CD4-positive, alpha-beta memory T cell (primary cell): ENCODE measurements around the gene SDE2. TPM values are rescaled to one million over a fixed set of nuclear protein-coding genes. Genes with fewer than 3 reads are reported as not detected.
"Not testable (repeated sequence)": the region's sequence is repeated elsewhere in the genome, so short reads cannot be mapped to it uniquely, and the experiment has no call there.

Experiments used
- CTCF ChIA-PET: fragments of 350-600 bp; sonication (Branson Sonifier 250); formaldehyde crosslinking; loops from one replicate; lab custom pipeline; 2021; ENCODE audit warnings: inconsistent platforms; ENCODE audit not compliant: partially characterized antibody; lab: Charles Lee
- POLR2A ChIA-PET: fragments of 350-600 bp; sonication (Branson Sonifier 250); formaldehyde crosslinking; loops from one replicate; lab custom pipeline; 2021; ENCODE audit not compliant: partially characterized antibody; lab: Charles Lee
- DNase-seq, 5 donors: peaks; one replicate each; pipeline versions ENCODE4 v3.0.0 to v3.0.0-alpha.2; 2020 to 2022; ENCODE audit warnings: mixed read lengths in 1 of 5
- H3K27ac ChIP-seq: one replicate; pipeline ENCODE4 v1.7.0; 2013; ENCODE audit warnings: low read depth, low read length
- H3K27me3 ChIP-seq: 2 replicates; pipeline ENCODE4 v1.7.0; 2013; ENCODE audit warnings: mild to moderate bottlenecking, low read length, moderate library complexity; ENCODE audit not compliant: insufficient read depth
- H3K36me3 ChIP-seq: 2 replicates; pipeline ENCODE4 v1.7.0; 2013; ENCODE audit warnings: mild to moderate bottlenecking, low read length, moderate library complexity; ENCODE audit not compliant: insufficient read depth
- H3K4me1 ChIP-seq: 2 replicates; pipeline ENCODE4 v1.7.0; 2013; ENCODE audit warnings: mild to moderate bottlenecking, low read length, moderate library complexity; ENCODE audit not compliant: insufficient read depth
- H3K4me3 ChIP-seq, 2 donors: one replicate each; pipeline ENCODE4 v1.7.0; 2013; ENCODE audit warnings: low read length in 2 of 2, mild to moderate bottlenecking in 1 of 2
- H3K9me3 ChIP-seq, 2 donors: one replicate each; pipeline ENCODE4 v1.7.0; 2013; ENCODE audit warnings: low read length in 2 of 2, control low read depth in 1 of 2; ENCODE audit not compliant: control insufficient read depth in 1 of 2
- H3K27ac Mint-ChIP-seq, 7 donors: one replicate each; pipeline ENCODE4 v1.8.0; 2020 to 2021; ENCODE audit warnings: mixed read lengths in 7 of 7, mild to moderate bottlenecking in 6 of 7, inconsistent platforms in 3 of 7, moderate library complexity in 3 of 7
- H3K27me3 Mint-ChIP-seq, 2 donors: one replicate each; pipeline ENCODE4 v1.8.0; 2020 to 2021; ENCODE audit warnings: mixed read lengths in 2 of 2
- H3K36me3 Mint-ChIP-seq, 2 donors: one replicate each; pipeline ENCODE4 v1.8.0; 2020 to 2021; ENCODE audit warnings: mixed read lengths in 2 of 2, inconsistent platforms in 1 of 2, mild to moderate bottlenecking in 1 of 2
- H3K4me1 Mint-ChIP-seq, 4 donors: one replicate each; pipeline ENCODE4 v1.8.0; 2020 to 2021; ENCODE audit warnings: mixed read lengths in 4 of 4, mild to moderate bottlenecking in 1 of 4
- H3K4me3 Mint-ChIP-seq, 8 donors: one replicate each; pipeline ENCODE4 v1.8.0; 2020 to 2021; ENCODE audit warnings: mixed read lengths in 8 of 8, mild to moderate bottlenecking in 7 of 8, moderate library complexity in 6 of 8, inconsistent platforms in 3 of 8
- H3K9me3 Mint-ChIP-seq, 8 donors: one replicate each; pipeline ENCODE4 v1.8.0; 2020 to 2021; ENCODE audit warnings: mixed read lengths in 8 of 8, mild to moderate bottlenecking in 5 of 8, inconsistent platforms in 3 of 8, moderate library complexity in 1 of 8
- intact Hi-C: fragments of 100-400 bp; cut with micrococcal nuclease; formaldehyde crosslinking; loops from one replicate; pipeline ENCODE4 v1.15.1; 2023
- polyA plus RNA-seq, 2 donors: library from polyadenylated mRNA; unstranded; fragments of 300-500 nt; fragmentation: Illumina TruSeq; gene quantifications; one replicate each; pipeline ENCODE4 v1.2.3, GENCODE V29; 2021
- total RNA-seq, 2 experiments: library from RNA; stranded (reverse); gene quantifications; one replicate each; pipeline ENCODE4 v1.2.3, GENCODE V29; 2021

The SDE2 gene
- total and polyA plus RNA-seq, 4 experiments from 2014 or later: 10.0 to 21.2 (median 20.0) TPM

DNA sequence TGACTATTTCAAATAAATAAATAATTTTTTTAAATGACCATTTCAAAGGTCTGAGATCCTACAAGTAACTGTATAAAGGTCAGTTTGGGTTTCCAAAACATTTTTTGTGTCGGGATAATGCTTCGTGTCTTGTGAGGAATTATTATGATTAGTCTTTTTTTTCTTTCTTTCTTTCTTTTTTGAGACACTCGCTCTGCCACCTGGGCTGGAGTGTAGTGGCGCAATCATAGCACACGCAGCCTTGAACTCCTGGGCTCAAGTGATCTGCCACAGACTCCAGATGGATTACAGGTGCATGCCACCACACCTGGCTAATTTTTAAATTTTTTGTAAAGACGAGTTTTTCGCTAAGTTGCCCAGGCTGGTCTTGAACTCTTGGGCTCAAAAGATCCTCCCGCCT, 1.9 kb upstream of the SDE2 start:
- peaks cover 0 to 5% (median 0%) of the 10 kb centered on the region in 8 donors for H3K9me3 Mint-ChIP-seq
- intact Hi-C loops: no loop called here
- peaks cover 41 to 66% (median 53%) of the 10 kb centered on the region in 4 donors for H3K4me1 Mint-ChIP-seq
- peak overlapping the region; percentile 60 to 100 (median 100) for H3K27ac Mint-ChIP-seq
- CTCF ChIA-PET: interaction anchor here (2.1 kb wide), 2 partner anchors 62 to 64 kb away, joined by 18 to 28 read pairs; partner anchors contain the start of gene H3-3A
- no peak for DNase-seq
- POLR2A ChIA-PET: interaction anchor here (1.6 to 22.3 kb wide), 5 partner anchors 62 to 533 kb away, joined by 5 to 614 read pairs (median 15); partner anchors contain the start of genes H3-3A, SRP9 and TMEM63A
- Histone ChIP-seq H3K27ac (no peak overlapping the region), H3K9me3 (no peaks in the 10 kb centered on the region), H3K36me3 (no peaks in the 10 kb centered on the region), H3K4me3 (no peak overlapping the region), H3K27me3 (no peaks in the 10 kb centered on the region), H3K4me1 (peaks cover 69% of the 10 kb centered on the region)
- H3K27me3 Mint-ChIP-seq: no peaks in the 10 kb centered on the region
- peaks cover 7 to 19% of the 10 kb centered on the region in 2 donors for H3K36me3 Mint-ChIP-seq
- peak overlapping the region in 4 of 8 donors; percentile 20 to 55 (median 53) for H3K4me3 Mint-ChIP-seq

DNA sequence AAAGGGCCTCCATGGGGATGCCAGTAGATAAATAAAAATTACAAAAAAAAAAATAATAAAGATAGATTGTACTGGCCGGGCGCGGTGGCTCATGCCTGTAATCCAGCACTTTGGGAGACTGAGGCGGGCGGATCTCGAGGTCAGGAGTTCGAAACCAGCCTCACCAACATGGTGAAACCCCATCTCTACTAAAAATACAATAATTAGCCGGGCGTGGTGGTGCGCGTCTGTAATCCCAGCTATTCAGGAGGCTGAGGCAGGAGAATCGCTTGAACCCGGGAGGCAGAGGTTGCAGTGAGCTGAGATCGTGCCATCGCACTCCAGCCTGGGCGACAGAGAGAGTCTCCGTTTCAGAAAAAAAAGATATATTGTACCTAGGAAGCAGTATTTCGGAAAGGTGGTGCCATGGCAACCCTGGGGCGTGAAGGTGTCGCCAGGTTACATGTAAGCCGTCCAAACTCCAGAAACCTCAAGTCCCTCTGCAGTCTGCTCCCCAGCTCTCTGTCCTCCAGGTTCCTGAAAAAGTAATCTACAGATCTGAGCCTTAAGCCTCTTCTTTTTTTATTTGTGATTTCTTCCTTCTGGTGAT, 1.4 kb upstream of the SDE2 start:
- H3K9me3 ChIP-seq, H3K27me3 ChIP-seq, intact Hi-C loops, H3K27me3 Mint-ChIP-seq, H3K9me3 Mint-ChIP-seq, H3K36me3 ChIP-seq: not testable (repeated sequence)
- H3K4me3 Mint-ChIP-seq: peak overlapping the region in 6 of 8 donors; percentile 2 to 100 (median 100)
- peak overlapping the region; percentile 100 for H3K27ac Mint-ChIP-seq
- ChIA-PET CTCF (interaction anchor here (1.0 to 2.1 kb wide), 5 partner anchors 62 to 573 kb away, joined by 3 to 28 read pairs (median 5); partner anchors contain the start of genes H3-3A, LBR and SRP9), POLR2A (interaction anchor here (0.5 to 22.3 kb wide), 28 partner anchors 10 to 940 kb away, joined by 3 to 614 read pairs (median 8); partner anchors contain the start of genes ACBD3, COQ8A, H3-3A and LBR)
- Histone ChIP-seq H3K4me1 (peaks cover 74% of the 10 kb centered on the region), H3K27ac (peak overlapping the region; percentile 98), H3K4me3 (peak overlapping the region in 1 of 2 donors; percentile 99)
- H3K4me1 Mint-ChIP-seq: peaks cover 45 to 71% (median 58%) of the 10 kb centered on the region in 4 donors
- DNase-seq: peak in 1 of 5 donors; percentile 28
- H3K36me3 Mint-ChIP-seq: peaks cover 7 to 23% of the 10 kb centered on the region in 2 donors

DNA sequence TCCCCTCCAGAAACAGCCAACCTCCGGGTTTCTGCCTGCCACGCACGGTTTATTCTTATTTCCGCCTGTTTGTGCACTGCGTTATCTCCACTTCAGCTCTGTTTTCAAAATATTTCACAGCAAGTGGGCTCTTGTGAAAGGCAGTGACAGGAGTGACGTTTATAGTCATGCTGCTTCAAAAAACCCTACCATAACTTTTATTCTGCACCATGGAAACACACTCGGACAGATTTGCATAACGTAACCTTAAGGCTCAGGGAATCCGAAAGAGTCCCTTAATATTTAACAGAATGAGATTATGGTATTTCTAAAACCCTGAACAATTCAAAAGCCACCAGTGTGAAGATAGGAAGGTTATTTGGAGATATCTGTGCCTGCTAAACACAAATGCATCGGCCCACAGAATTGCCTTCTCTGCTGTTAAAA, 782 bp upstream of the SDE2 start:
- DNase-seq: peak; percentile 76 to 85 (median 79)
- Mint-ChIP-seq H3K4me3 (peak overlapping the region; percentile 99 to 100 (median 100)), H3K27ac (peak overlapping the region; percentile 100), H3K36me3 (peaks cover 7 to 30% of the 10 kb centered on the region in 2 donors), H3K9me3 (peaks cover 0 to 5% (median 0%) of the 10 kb centered on the region in 8 donors), H3K27me3 (no peaks in the 10 kb centered on the region), H3K4me1 (peaks cover 46 to 76% (median 60%) of the 10 kb centered on the region in 4 donors)
- ChIA-PET POLR2A (interaction anchor here (0.5 to 22.3 kb wide), 50 partner anchors 8 to 941 kb away, joined by 3 to 614 read pairs (median 5); partner anchors contain the start of genes ACBD3, COQ8A, H3-3A and LBR), CTCF (interaction anchor here (0.6 to 2.1 kb wide), 11 partner anchors 8 to 572 kb away, joined by 3 to 28 read pairs (median 4); partner anchors contain the start of genes H3-3A, LBR and SRP9)
- Histone ChIP-seq H3K27ac (peak overlapping the region; percentile 98), H3K4me1 (peaks cover 81% of the 10 kb centered on the region), H3K9me3 (no peaks in the 10 kb centered on the region), H3K36me3 (peaks cover 7% of the 10 kb centered on the region), H3K27me3 (no peaks in the 10 kb centered on the region), H3K4me3 (peak overlapping the region; percentile 63 to 99)
- intact Hi-C loops: loop anchor here (1.0 to 10.0 kb wide), 8 partner anchors 13 to 2005 kb away; partner anchors contain the start of genes ACBD3, H3-3A, LBR and PYCR2

DNA sequence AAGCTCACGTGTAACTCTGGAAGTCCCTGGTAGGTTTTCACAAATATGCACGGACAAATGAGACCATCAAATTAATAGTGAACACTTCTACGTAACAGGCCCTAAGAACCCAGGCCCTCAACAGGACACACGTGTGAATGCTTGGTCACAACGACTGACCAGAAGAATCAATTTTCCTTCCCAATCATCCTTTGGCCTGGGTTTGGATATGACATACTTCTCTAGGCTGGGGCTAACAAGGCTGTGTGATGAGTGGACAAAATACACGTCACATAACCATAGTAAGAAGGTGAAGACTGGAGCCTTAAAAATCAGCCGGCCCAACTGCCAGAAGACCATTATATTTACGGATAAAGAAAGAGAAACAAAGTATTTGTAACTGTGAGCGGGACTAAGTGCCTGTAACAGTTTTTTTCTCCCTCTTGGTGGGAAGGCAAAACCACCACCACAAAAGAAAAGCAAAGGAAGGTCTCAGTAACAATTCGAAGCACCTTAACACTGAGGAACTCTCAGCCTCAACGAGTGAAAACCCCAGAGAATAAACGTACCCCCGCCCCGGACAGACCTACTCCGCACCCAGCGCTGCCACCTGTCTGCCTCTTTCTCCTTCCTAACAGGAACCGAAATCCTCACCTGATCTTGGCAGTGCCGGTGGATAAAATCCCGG, 450 bp downstream of the SDE2 start:
- Histone ChIP-seq H3K4me3 (peak overlapping the region; percentile 78 to 99), H3K36me3 (peaks cover 16% of the 10 kb centered on the region), H3K27ac (peak overlapping the region; percentile 98), H3K27me3 (no peaks in the 10 kb centered on the region), H3K9me3 (no peaks in the 10 kb centered on the region), H3K4me1 (peaks cover 78% of the 10 kb centered on the region)
- intact Hi-C loops: loop anchor here (1.0 to 10.0 kb wide), 8 partner anchors 11 to 2004 kb away; partner anchors contain the start of genes ACBD3, H3-3A, LBR and PYCR2
- peaks cover 44 to 78% (median 58%) of the 10 kb centered on the region in 4 donors for H3K4me1 Mint-ChIP-seq
- H3K36me3 Mint-ChIP-seq: peaks cover 16 to 40% of the 10 kb centered on the region in 2 donors
- H3K4me3 Mint-ChIP-seq: peak overlapping the region; percentile 99 to 100 (median 100)
- ChIA-PET CTCF (interaction anchor here (0.8 to 4.2 kb wide), 9 partner anchors 11 to 571 kb away, joined by 3 to 29 read pairs (median 7); partner anchors contain the start of genes H3-3A and LBR), POLR2A (interaction anchor here (0.7 to 22.3 kb wide), 42 partner anchors 8 to 1816 kb away, joined by 3 to 614 read pairs (median 6); partner anchors contain the start of genes DEGS1, H3-3A, LBR and LEFTY1)
- peak overlapping the region; percentile 100 for H3K27ac Mint-ChIP-seq
- no peak for DNase-seq
- no peaks in the 10 kb centered on the region for H3K27me3 Mint-ChIP-seq
- H3K9me3 Mint-ChIP-seq: peaks cover 0 to 5% (median 0%) of the 10 kb centered on the region in 8 donors

DNA sequence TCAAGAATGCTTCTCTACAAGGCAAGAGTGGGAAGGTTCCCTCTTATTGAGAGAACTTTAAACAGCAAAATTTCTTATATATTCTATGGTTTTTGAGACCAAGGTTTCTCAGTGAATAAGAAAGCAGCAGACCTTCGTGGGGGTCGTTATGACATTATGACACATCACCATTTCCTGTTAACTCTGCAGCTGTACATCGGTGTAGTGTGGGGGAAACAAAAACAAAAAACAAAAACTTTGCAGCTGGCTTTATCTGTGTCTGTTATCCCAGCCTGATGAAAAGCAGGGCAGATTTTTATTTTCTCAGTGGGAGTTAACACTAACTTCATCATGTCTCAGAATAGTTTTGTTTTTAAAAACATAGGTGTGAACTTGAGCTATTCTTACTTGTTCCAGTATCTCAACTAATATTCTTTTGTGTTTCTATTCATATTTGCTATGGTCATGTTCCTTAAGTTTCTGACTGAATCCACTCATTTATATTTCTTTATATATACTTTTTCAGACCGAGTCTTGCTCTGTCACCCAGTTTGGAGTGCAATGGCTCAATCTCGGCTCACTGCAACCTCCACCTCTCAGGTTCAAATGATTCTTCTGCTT, 2.1 kb downstream of the SDE2 start:
- intact Hi-C loops: loop anchor here (10.0 kb wide), 1 partner anchor 2002 kb away; no protein-coding TSS in a partner anchor
- Histone ChIP-seq H3K9me3 (no peaks in the 10 kb centered on the region), H3K36me3 (peaks cover 25% of the 10 kb centered on the region), H3K27me3 (no peaks in the 10 kb centered on the region), H3K27ac (no peak overlapping the region), H3K4me3 (no peak overlapping the region), H3K4me1 (peaks cover 68% of the 10 kb centered on the region)
- ChIA-PET POLR2A (interaction anchor here (0.7 to 22.3 kb wide), 5 partner anchors 9 to 530 kb away, joined by 3 to 614 read pairs (median 4); partner anchors contain the start of genes H3-3A and PYCR2), CTCF (interaction anchor here (0.7 to 4.2 kb wide), 7 partner anchors 10 to 522 kb away, joined by 3 to 29 read pairs (median 5); partner anchors contain the start of gene H3-3A)
- Mint-ChIP-seq H3K36me3 (peaks cover 25 to 50% of the 10 kb centered on the region in 2 donors), H3K27me3 (no peaks in the 10 kb centered on the region), H3K4me3 (peak overlapping the region; percentile 43 to 100 (median 70)), H3K27ac (peak overlapping the region; percentile 18 to 100 (median 72)), H3K4me1 (peaks cover 32 to 61% (median 47%) of the 10 kb centered on the region in 4 donors), H3K9me3 (peaks cover 0 to 5% (median 0%) of the 10 kb centered on the region in 8 donors)
- DNase-seq: no peak
